ENCODE results near the gene CACNA1F. TPM values are rescaled to one million over a fixed set of nuclear protein-coding genes. Genes with fewer than 3 reads are reported as not detected.

The CACNA1F gene
- total RNA-seq, 2 donors from 2014 or later = 1.7 to 2.6 TPM

DNA sequence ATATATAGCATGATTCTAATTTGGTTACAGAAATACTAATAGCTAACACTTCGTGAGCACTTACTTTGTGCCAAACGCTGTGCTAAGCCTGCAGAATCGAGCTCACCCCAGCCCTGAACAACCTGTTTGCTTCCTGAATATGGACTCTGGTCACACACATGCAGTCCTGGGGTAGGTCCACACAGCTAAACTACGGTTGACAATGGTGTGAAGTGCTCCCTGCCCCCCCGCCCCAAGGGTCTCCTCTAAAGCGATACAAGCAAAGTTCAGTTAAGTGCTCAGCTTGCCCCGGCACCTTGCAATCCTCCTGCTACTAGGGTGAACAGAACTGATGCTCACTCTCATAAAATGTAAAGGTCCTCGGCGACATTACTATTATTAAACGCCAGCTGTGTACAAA lies 30.5 kb upstream of the CACNA1F start:
- no peak for ATAC-seq

GRCh38 chrX:49262603-49263002 lies 29.5 kb upstream of the CACNA1F start:
- Mint-ChIP-seq H3K27ac (peak overlapping the region; percentile 30 to 69), H3K36me3 (no peaks in the 10 kb centered on the region), H3K9me3 (no peaks in the 10 kb centered on the region)
- no peak for DNase-seq (ENCODE audit: low spot score in 2 of 2)
- peak; percentile 71 to 72 for ATAC-seq

More for the DNA sequence above, 30.5 kb upstream of the CACNA1F start:
- Mint-ChIP-seq H3K36me3 (peaks cover 0 to 5% of the 10 kb centered on the region in 2 donors), H3K9me3 (no peaks in the 10 kb centered on the region), H3K27ac (peak overlapping the region; percentile 88 to 90)
- no peak for DNase-seq (ENCODE audit: low spot score in 2 of 2)

DNA sequence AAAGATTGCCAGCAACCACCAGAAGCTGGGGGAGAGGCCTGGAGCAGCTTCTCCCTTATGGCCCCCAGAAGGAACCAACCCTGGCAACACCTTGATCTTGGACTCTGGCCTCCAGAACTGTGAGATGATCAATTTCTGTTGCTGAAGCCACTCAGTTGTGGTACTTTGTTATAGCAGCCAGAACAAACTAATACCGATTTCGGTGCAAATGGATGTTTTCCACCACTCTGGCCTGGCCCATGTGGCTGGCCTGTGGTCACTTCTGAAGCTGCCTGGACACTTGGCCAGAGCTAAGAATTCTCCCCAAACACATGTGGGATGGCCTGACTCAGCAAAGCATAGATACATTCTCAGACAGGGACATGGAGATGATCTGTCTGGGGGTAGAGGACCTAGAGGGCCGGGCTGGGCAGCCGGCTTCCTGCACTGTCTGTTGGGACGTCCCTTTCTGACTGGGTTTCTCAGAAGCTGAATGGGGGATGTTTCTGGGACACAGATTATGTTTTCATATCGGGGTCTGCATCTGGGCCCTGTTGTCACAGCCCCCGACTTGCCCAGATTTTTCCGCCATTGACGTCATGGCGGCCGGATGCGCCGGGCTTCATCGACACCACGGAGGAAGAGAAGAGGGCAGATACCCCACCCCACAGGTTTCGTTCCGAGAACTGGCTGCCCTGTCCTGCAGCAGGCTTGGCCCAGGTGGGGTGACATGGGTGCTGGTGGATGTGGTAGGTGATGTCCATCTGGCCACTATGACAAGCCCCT lies 27.3 kb upstream of the CACNA1F start:
- no peak for ATAC-seq
- Mint-ChIP-seq H3K27ac (peak overlapping the region in 1 of 2 donors; percentile 19), H3K9me3 (no peaks in the 10 kb centered on the region), H3K36me3 (no peaks in the 10 kb centered on the region)
- DNase-seq (ENCODE audit: low spot score in 2 of 2) = no peak

DNA sequence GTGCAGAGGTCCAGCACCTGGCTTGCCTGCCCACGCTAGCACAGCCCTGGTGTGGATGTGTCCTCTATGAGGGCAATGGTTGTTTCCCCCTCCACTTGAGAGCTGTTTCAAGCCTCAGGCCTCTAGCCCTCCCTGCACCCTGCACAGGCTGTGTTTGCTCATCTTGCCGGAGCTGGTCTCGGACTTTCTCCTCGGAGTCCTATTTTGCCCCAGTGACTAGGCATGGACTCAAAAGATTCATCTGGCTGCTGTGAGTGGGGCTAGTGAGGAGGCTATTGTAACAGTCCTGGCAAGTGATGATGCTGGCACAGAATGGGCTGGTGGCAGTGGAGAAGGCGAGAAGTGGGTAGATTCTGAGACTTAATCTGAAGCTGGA lies 25.6 kb upstream of the CACNA1F start:
- H3K27ac Mint-ChIP-seq = peak overlapping the region; percentile 7 to 19

GRCh38 chrX:49257846-49258748 lies 25.0 kb upstream of the CACNA1F start:
- H3K9me3 Mint-ChIP-seq = no peaks in the 10 kb centered on the region

More for the DNA sequence above, 25.6 kb upstream of the CACNA1F start:
- ATAC-seq (no peak), DNase-seq (ENCODE audit: low spot score in 2 of 2) (no peak)
- Mint-ChIP-seq H3K9me3 (no peaks in the 10 kb centered on the region), H3K36me3 (no peaks in the 10 kb centered on the region)

DNA sequence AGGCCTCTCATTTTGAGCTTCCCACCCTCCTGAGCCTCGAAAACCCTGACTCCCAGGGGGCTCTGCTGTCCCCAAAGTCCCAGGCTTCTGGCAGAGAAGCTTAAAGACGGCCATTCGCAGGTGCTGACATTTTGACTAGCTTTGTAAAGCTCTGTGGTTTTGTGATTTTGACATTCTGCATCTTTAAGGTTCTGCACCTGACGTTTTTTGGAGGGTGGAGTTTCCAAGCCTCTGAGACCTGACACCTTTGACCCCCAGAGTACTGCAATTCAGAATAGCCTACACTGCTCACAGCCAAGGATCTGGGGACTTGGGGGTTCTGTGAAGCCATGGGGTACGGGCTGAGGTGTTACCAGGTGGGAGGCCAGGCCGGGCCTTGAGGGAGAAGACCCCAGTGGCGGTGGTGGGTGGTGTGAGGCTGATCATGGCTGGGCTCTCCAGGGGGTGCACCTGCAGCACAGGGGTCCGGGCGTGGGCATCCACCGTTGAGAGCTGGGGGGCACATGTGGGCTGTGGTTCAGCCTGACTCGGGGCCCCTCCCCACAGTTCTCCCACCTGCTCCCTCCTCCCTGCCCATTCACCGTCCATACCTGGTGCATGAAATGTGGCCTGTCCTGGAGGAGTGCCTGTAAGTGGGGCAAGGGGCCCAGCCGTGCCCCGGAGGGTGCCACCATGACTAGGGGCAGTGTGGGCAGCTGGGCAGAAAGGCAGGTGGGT lies 24.1 kb upstream of the CACNA1F start:
- DNase-seq (ENCODE audit: low spot score in 2 of 2) (no peak), ATAC-seq (peak in 1 of 2 donors; percentile 34)
- Mint-ChIP-seq H3K36me3 (no peaks in the 10 kb centered on the region), H3K27ac (peak overlapping the region in 1 of 2 donors; percentile 69), H3K9me3 (no peaks in the 10 kb centered on the region)

More at GRCh38 chrX:49257846-49258748, 25.0 kb upstream of the CACNA1F start:
- peak overlapping the region in 1 of 2 donors; percentile 69 for H3K27ac Mint-ChIP-seq
- DNase-seq (ENCODE audit: low spot score in 2 of 2) (no peak), ATAC-seq (peak in 1 of 2 donors; percentile 64)
- H3K36me3 Mint-ChIP-seq = no peaks in the 10 kb centered on the region

- DNase-seq (ENCODE audit: low spot score in 2 of 2) (no peak), ATAC-seq (no peak)
- Mint-ChIP-seq H3K9me3 (no peaks in the 10 kb centered on the region), H3K36me3 (no peaks in the 10 kb centered on the region), H3K27ac (peak overlapping the region; percentile 14 to 69)
Measured at GRCh38 chrX:49256268-49256995, 23.3 kb upstream of the CACNA1F start.

GRCh38 chrX:49254639-49255038 lies 21.5 kb upstream of the CACNA1F start:
- DNase-seq (ENCODE audit: low spot score in 2 of 2) (no peak), ATAC-seq (no peak)
- no peaks in the 10 kb centered on the region for H3K36me3 Mint-ChIP-seq
- no peak overlapping the region for H3K27ac Mint-ChIP-seq
- no peaks in the 10 kb centered on the region for H3K9me3 Mint-ChIP-seq

GRCh38 chrX:49251325-49251724 lies 18.2 kb upstream of the CACNA1F start:
- no peak for ATAC-seq
- H3K9me3 Mint-ChIP-seq = no peaks in the 10 kb centered on the region
- no peak for DNase-seq (ENCODE audit: low spot score in 2 of 2)
- no peak overlapping the region for H3K27ac Mint-ChIP-seq
- no peaks in the 10 kb centered on the region for H3K36me3 Mint-ChIP-seq

GRCh38 chrX:49250578-49250977 lies 17.4 kb upstream of the CACNA1F start:
- peak in 1 of 2 donors; percentile 29 for ATAC-seq
- Mint-ChIP-seq H3K36me3 (no peaks in the 10 kb centered on the region), H3K9me3 (no peaks in the 10 kb centered on the region)

DNA sequence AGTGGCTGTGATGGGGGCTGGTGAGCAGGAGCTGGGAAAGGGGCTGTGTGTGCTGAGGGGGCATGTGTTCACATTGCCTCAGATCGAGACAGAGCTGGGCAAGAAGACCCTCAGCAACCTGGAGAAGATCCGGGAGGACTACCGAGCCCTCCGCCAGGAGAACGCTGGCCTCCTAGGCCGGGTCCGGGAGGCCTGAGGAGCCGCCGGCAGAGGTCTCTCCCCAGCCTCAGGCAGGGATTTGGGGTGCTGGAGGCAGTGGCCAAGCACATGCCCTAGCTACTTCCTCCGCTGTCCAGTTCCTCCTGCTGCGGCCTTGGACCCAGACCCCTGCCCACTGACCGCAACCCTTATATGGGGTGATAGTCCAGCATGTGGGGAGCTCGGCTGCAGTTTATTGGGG lies 16.9 kb upstream of the CACNA1F start:
- H3K36me3 Mint-ChIP-seq = no peaks in the 10 kb centered on the region
- H3K27ac Mint-ChIP-seq = no peak overlapping the region

More at GRCh38 chrX:49250578-49250977, 17.4 kb upstream of the CACNA1F start:
- DNase-seq (ENCODE audit: low spot score in 2 of 2) = no peak
- peak overlapping the region in 1 of 2 donors; percentile 94 for H3K27ac Mint-ChIP-seq

GRCh38 chrX:49249616-49250015 lies 16.5 kb upstream of the CACNA1F start:
- H3K27ac Mint-ChIP-seq = no peak overlapping the region

More for the DNA sequence above, 16.9 kb upstream of the CACNA1F start:
- DNase-seq (ENCODE audit: low spot score in 2 of 2) (no peak), ATAC-seq (no peak)
- H3K9me3 Mint-ChIP-seq = no peaks in the 10 kb centered on the region

GRCh38 chrX:49249071-49249470 lies 15.9 kb upstream of the CACNA1F start:
- Mint-ChIP-seq H3K36me3 (no peaks in the 10 kb centered on the region), H3K27ac (peak overlapping the region in 1 of 2 donors; percentile 79)

More at GRCh38 chrX:49249616-49250015, 16.5 kb upstream of the CACNA1F start:
- ATAC-seq = peak in 1 of 2 donors; percentile 10
- DNase-seq (ENCODE audit: low spot score in 2 of 2) = no peak
- Mint-ChIP-seq H3K36me3 (no peaks in the 10 kb centered on the region), H3K9me3 (no peaks in the 10 kb centered on the region)

GRCh38 chrX:49247916-49248811 lies 15.0 kb upstream of the CACNA1F start:
- DNase-seq (ENCODE audit: low spot score in 2 of 2) (no peak), ATAC-seq (no peak)
- peak overlapping the region in 1 of 2 donors; percentile 50 for H3K27ac Mint-ChIP-seq
- H3K9me3 Mint-ChIP-seq = no peaks in the 10 kb centered on the region
- no peaks in the 10 kb centered on the region for H3K36me3 Mint-ChIP-seq

More at GRCh38 chrX:49249071-49249470, 15.9 kb upstream of the CACNA1F start:
- no peaks in the 10 kb centered on the region for H3K9me3 Mint-ChIP-seq
- ATAC-seq (no peak), DNase-seq (ENCODE audit: low spot score in 2 of 2) (no peak)

- Mint-ChIP-seq H3K36me3 (no peaks in the 10 kb centered on the region), H3K27ac (peak overlapping the region in 1 of 2 donors; percentile 81), H3K9me3 (no peaks in the 10 kb centered on the region)
- DNase-seq (ENCODE audit: low spot score in 2 of 2) (no peak), ATAC-seq (no peak)
Measured at GRCh38 chrX:49247346-49247745, 14.2 kb upstream of the CACNA1F start.
